BE2C (cell line): ENCODE results near the gene ATP1A1.

ENCODE experiments used
- DNase-seq: peaks from one replicate; pipeline ENCODE4 v3.0.0-alpha.2; 2020
- H3K27me3 ChIP-seq: fragments of 250-450 bp; sonication (Bioruptor Pico); 2 replicates; pipeline ENCODE4 v1.5.1; 2020; ENCODE audit warnings: mild to moderate bottlenecking
- H3K36me3 ChIP-seq: fragments of 250-450 bp; sonication (Bioruptor Pico); 2 replicates; pipeline ENCODE4 v1.5.1; 2020; ENCODE audit warnings: mild to moderate bottlenecking
- H3K4me1 ChIP-seq: fragments of 250-450 bp; sonication (Bioruptor Pico); 2 replicates; pipeline ENCODE4 v1.5.1; 2020
- H3K4me3 ChIP-seq: 2 replicates; pipeline ENCODE4 v1.5.1; 2011; ENCODE audit warnings: low read depth, low read length
- H3K9me3 ChIP-seq: fragments of 250-450 bp; sonication (Bioruptor Pico); 2 replicates; pipeline ENCODE4 v1.5.1; 2020
- TF ChIP-seq, protein P1 (sequence below): IDR thresholded peaks from 2 replicates; pipeline ENCODE4 v1.5.1; 2012; ENCODE audit warnings: mild to moderate bottlenecking, low read depth, low read length

The ATP1A1 gene

DNA sequence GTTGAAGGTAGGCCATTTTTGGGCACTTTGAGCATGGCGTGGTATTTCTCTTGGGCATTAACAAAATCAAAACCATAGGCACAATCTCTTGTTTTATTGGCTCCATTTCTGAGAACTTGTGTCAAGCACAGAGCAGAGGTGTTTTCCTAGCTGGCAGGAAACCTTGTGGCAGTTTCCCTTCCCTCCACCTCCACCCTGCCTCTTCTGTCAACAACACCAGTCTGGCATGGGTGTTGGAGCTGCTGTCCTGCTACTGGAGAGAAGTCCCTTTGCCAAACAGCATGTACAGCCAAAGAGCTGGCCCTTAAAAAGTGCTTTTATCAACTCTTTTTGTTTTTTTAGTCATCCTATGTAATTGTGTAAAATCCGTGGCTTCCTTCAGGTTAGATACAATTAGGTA is 16.0 kb downstream of the ATP1A1 start:
- DNase-seq = no peak
- TF ChIP-seq, protein P1, sequence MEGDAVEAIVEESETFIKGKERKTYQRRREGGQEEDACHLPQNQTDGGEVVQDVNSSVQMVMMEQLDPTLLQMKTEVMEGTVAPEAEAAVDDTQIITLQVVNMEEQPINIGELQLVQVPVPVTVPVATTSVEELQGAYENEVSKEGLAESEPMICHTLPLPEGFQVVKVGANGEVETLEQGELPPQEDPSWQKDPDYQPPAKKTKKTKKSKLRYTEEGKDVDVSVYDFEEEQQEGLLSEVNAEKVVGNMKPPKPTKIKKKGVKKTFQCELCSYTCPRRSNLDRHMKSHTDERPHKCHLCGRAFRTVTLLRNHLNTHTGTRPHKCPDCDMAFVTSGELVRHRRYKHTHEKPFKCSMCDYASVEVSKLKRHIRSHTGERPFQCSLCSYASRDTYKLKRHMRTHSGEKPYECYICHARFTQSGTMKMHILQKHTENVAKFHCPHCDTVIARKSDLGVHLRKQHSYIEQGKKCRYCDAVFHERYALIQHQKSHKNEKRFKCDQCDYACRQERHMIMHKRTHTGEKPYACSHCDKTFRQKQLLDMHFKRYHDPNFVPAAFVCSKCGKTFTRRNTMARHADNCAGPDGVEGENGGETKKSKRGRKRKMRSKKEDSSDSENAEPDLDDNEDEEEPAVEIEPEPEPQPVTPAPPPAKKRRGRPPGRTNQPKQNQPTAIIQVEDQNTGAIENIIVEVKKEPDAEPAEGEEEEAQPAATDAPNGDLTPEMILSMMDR = no peak
- Histone ChIP-seq H3K36me3 (peaks cover 99% of the 10 kb centered on the region), H3K4me1 (no peaks in the 10 kb centered on the region), H3K27me3 (no peaks in the 10 kb centered on the region), H3K4me3 (no peak overlapping the region), H3K9me3 (no peaks in the 10 kb centered on the region)

GRCh38 chr1:116389686-116390085 is 16.6 kb downstream of the ATP1A1 start:
- Histone ChIP-seq H3K36me3 (peaks cover 99% of the 10 kb centered on the region), H3K27me3 (no peaks in the 10 kb centered on the region), H3K9me3 (no peaks in the 10 kb centered on the region), H3K4me1 (no peaks in the 10 kb centered on the region), H3K4me3 (no peak overlapping the region)
- TF ChIP-seq, protein P1 = no peak
- DNase-seq = no peak

- H3K36me3 ChIP-seq = peaks cover 99% of the 10 kb centered on the region
- H3K27me3 ChIP-seq = no peaks in the 10 kb centered on the region
- no peaks in the 10 kb centered on the region for H3K9me3 ChIP-seq
- TF ChIP-seq, protein P1 = no peak
- no peak overlapping the region for H3K4me3 ChIP-seq
- H3K4me1 ChIP-seq = no peaks in the 10 kb centered on the region
- DNase-seq = no peak
These were observed 17.2 kb downstream of the ATP1A1 start for GRCh38 chr1:116390195-116390594.

GRCh38 chr1:116391185-116391584 is 18.1 kb downstream of the ATP1A1 start:
- Histone ChIP-seq H3K9me3 (no peaks in the 10 kb centered on the region), H3K36me3 (peaks cover 99% of the 10 kb centered on the region), H3K4me1 (no peaks in the 10 kb centered on the region), H3K27me3 (no peaks in the 10 kb centered on the region), H3K4me3 (no peak overlapping the region)
- no peak for DNase-seq
- TF ChIP-seq, protein P1 = no peak

- H3K36me3 ChIP-seq = peaks cover 99% of the 10 kb centered on the region
- DNase-seq = no peak
- TF ChIP-seq, protein P1 = no peak
These were observed 19.8 kb downstream of the ATP1A1 start for GRCh38 chr1:116392717-116393404.

GRCh38 chr1:116393792-116394191 is 20.7 kb downstream of the ATP1A1 start:
- Histone ChIP-seq H3K4me3 (no peak overlapping the region), H3K36me3 (peaks cover 99% of the 10 kb centered on the region), H3K9me3 (no peaks in the 10 kb centered on the region), H3K4me1 (no peaks in the 10 kb centered on the region), H3K27me3 (no peaks in the 10 kb centered on the region)
- TF ChIP-seq, protein P1 = no peak
- DNase-seq = no peak

More at GRCh38 chr1:116392717-116393404, 19.8 kb downstream of the ATP1A1 start:
- H3K27me3 ChIP-seq = no peaks in the 10 kb centered on the region
- no peak overlapping the region for H3K4me3 ChIP-seq
- no peaks in the 10 kb centered on the region for H3K4me1 ChIP-seq
- no peaks in the 10 kb centered on the region for H3K9me3 ChIP-seq
